A549 (cell line): ENCODE results near the gene SCML1. TPM values are rescaled to one million over a fixed set of nuclear protein-coding genes. Genes with fewer than 3 reads are reported as not detected.

ENCODE experiments used
- ATAC-seq, 2 experiments: fragments of 200-7000 bp in 1 of 2; fragments of >200 bp in 1 of 2; cut with Nextera tagmentation in 1 of 2; cut with Tn5 transposase in 1 of 2; 3 replicates each; pipeline versions ENCODE4 v1.8.0 to v1.9.1; 2018 to 2020; ENCODE audit warnings: mild to moderate bottlenecking in 1 of 2, moderate library complexity in 1 of 2
- CTCF ChIA-PET: fragments of 300-600 bp; sonication (Branson Sonifier 250); formaldehyde crosslinking; extraction: SDS; loops from one replicate; lab custom pipeline; 2021; ENCODE audit warnings: antibody characterized with exemption, inconsistent platforms; lab: Yijun Ruan, JAX
- POLR2A ChIA-PET: fragments of 350-600 bp; formaldehyde crosslinking; extraction: SDS; loops from one replicate; lab custom pipeline; 2021; ENCODE audit warnings: antibody characterized with exemption, inconsistent platforms; lab: Yijun Ruan, JAX
- DNase-seq, 2 experiments: peaks; one replicate each; pipeline versions ENCODE4 v3.0.0 to v3.0.0-alpha.2; 2011 to 2016; ENCODE audit warnings: low read depth in 1 of 2, low spot score in 1 of 2
- FAIRE-seq: peaks from 2 replicates; lab custom pipeline; 2011; peaks lifted over from hg19 to GRCh38; lab: Jason Lieb, UNC
- H3K27ac ChIP-seq, 2 experiments: fragments of >200 bp; sonication (Bioruptor Twin); formaldehyde crosslinking; 3 replicates each; pipeline ENCODE4 v1.5.1; 2016 to 2017
- H3K4me1 ChIP-seq: fragments of >200 bp; sonication (Bioruptor Twin); formaldehyde crosslinking; 3 replicates; pipeline ENCODE4 v1.6.1; 2016
- H3K4me2 ChIP-seq: fragments of >200 bp; sonication (Bioruptor Twin); formaldehyde crosslinking; 3 replicates; pipeline ENCODE4 v1.6.1; 2016
- H3K4me3 ChIP-seq: fragments of >200 bp; sonication (Bioruptor Twin); formaldehyde crosslinking; 3 replicates; pipeline ENCODE4 v1.5.1; 2016
- H3K9me3 ChIP-seq: fragments of >200 bp; sonication (Bioruptor Twin); formaldehyde crosslinking; 3 replicates; pipeline ENCODE4 v1.6.1; 2016
- CBX2 ChIP-seq: fragments of 200-600 bp; sonication (generic); IDR thresholded peaks from 2 replicates; pipeline ENCODE4 v1.6.1; 2016; ENCODE audit warnings: low read depth, mild to moderate bottlenecking, borderline replicate concordance
- CBX8 ChIP-seq: fragments of 200-600 bp; sonication (generic); IDR thresholded peaks from 2 replicates; pipeline ENCODE4 v1.6.1; 2016
- EHMT2 ChIP-seq: fragments of 200-600 bp; sonication (generic); IDR thresholded peaks from 2 replicates; pipeline ENCODE4 v1.6.1; 2016; ENCODE audit warnings: antibody characterized with exemption, low read depth, mild to moderate bottlenecking, moderate library complexity
- EP300 ChIP-seq, 2 experiments: fragments of >200 bp; sonication (Bioruptor Twin); formaldehyde crosslinking; IDR thresholded peaks; 2 replicates in 1 of 2; 3 replicates in 1 of 2; pipeline ENCODE4 v1.6.1; 2016 to 2017
- FOXS1 ChIP-seq: fragments of 250-450 bp; sonication (Bioruptor Pico); IDR thresholded peaks from 2 replicates; pipeline ENCODE4 v1.5.0; 2020; ENCODE audit warnings: mild to moderate bottlenecking, moderate library complexity
- HOXA7 ChIP-seq: fragments of 250-450 bp; sonication (Bioruptor Pico); IDR thresholded peaks from 2 replicates; pipeline ENCODE4 v1.5.0; 2020; ENCODE audit warnings: mild to moderate bottlenecking, moderate library complexity
- JUN ChIP-seq, 2 experiments: fragments of >200 bp; sonication (Bioruptor Twin); formaldehyde crosslinking; IDR thresholded peaks; 2 replicates in 1 of 2; 3 replicates in 1 of 2; pipeline ENCODE4 v1.6.1; 2016 to 2017
- JUNB ChIP-seq: fragments of >200 bp; sonication (Bioruptor Twin); formaldehyde crosslinking; IDR thresholded peaks from 2 replicates; pipeline ENCODE4 v1.6.1; 2016
- KDM5A ChIP-seq: fragments of 200-600 bp; sonication (generic); IDR thresholded peaks from 2 replicates; pipeline ENCODE4 v1.6.1; 2016; ENCODE audit warnings: antibody characterized with exemption, mild to moderate bottlenecking
- MYC ChIP-seq: IDR thresholded peaks from 2 replicates; pipeline ENCODE4 v1.6.1; 2012; ENCODE audit warnings: mild to moderate bottlenecking, inconsistent platforms, low read length, improper control_type of control experiment, borderline replicate concordance
- NPAS2 ChIP-seq: fragments of 250-450 bp; sonication (Bioruptor Pico); IDR thresholded peaks from 2 replicates; pipeline ENCODE4 v1.8.0; 2022; ENCODE audit warnings: mild to moderate bottlenecking, moderate library complexity, borderline replicate concordance
- RNF2 ChIP-seq: fragments of 200-600 bp; sonication (generic); IDR thresholded peaks from 2 replicates; pipeline ENCODE4 v1.6.1; 2016; ENCODE audit warnings: low read depth, mild to moderate bottlenecking, antibody characterized with exemption, moderate library complexity, borderline replicate concordance
- SREBF2 ChIP-seq: fragments of 450-650 bp; IDR thresholded peaks from 2 replicates; pipeline ENCODE4 v1.6.1; 2014; ENCODE audit warnings: mild to moderate bottlenecking, moderate library complexity
- ZC3H11A ChIP-seq: fragments of 450-650 bp; IDR thresholded peaks from 2 replicates; pipeline ENCODE4 v1.6.1; 2014; ENCODE audit warnings: antibody characterized with exemption, mild to moderate bottlenecking
- ZFP36 ChIP-seq: fragments of 450-650 bp; IDR thresholded peaks from 2 replicates; pipeline ENCODE4 v1.6.1; 2014; ENCODE audit warnings: borderline replicate concordance; ENCODE audit not compliant: partially characterized antibody
- ZSCAN20 ChIP-seq: fragments of 250-450 bp; sonication (Bioruptor Pico); IDR thresholded peaks from 2 replicates; pipeline ENCODE4 v1.8.0; 2022; ENCODE audit warnings: mild to moderate bottlenecking, moderate library complexity
- WGBS: methylation state at CpG from one replicate; pipeline ENCODE4 v1.1.6; 2017; ENCODE audit errors: missing lambda C conversion rate; 5-methylcytosine and 5-hydroxymethylcytosine counted together
- polyA plus RNA-seq, 4 experiments: library from polyadenylated mRNA; depleted of rRNA in 3 of 4; stranded (reverse); fragments of >200 nt; fragmentation: RNase III in 1 of 4; extraction: RNeasy Plus Mini Kit Qiagen cat#74134 plus additional on column Dnase treatment in 1 of 4; gene quantifications; 2 replicates in 3 of 4; 3 replicates in 1 of 4; pipeline ENCODE4 v1.2.3, GENCODE V29; 2011 to 2017
- TF ChIP-seq, protein P1 (sequence below): IDR thresholded peaks from 2 replicates; pipeline ENCODE4 v1.6.1; 2012; ENCODE audit warnings: low read depth, borderline replicate concordance
- TF ChIP-seq, protein P2 (sequence below): fragments of 250-450 bp; sonication (Bioruptor Pico); IDR thresholded peaks from 2 replicates; pipeline ENCODE4 v1.5.0; 2020; ENCODE audit warnings: low read depth, mild to moderate bottlenecking, moderate library complexity
- TF ChIP-seq, protein P3 (sequence below): fragments of 250-450 bp; sonication (Bioruptor Pico); IDR thresholded peaks from 2 replicates; pipeline ENCODE4 v1.5.0; 2021; ENCODE audit warnings: mild to moderate bottlenecking, moderate library complexity, borderline replicate concordance
- TF ChIP-seq, protein P4 (sequence below): fragments of >200 bp; sonication (Bioruptor Twin); formaldehyde crosslinking; IDR thresholded peaks from 2 replicates; pipeline ENCODE4 v1.6.1; 2016

Gene SCML1
- polyA plus RNA-seq, 2 of the 4 experiments (the other 2 are of a cell fraction), result 4.9 to 13.3 TPM

DNA sequence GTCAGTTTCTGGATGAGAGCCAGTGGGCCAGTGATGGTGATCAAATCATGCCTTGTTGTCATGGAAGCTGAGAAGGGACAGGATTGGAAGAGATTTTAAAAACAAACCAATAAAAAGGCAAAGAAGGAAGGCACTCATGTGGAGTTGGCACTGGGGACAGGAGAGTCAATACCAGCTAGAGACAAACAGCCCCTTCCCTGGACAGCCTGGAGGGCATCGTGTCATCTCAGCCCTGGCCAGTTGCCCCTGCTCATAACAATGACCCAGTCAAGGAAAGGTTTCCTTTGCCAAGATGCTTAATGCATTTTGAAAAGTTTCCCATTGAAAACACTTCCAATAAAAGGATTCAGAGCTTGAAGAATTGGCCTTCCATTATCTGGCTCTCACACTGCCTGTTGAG is 55.5 kb downstream of the SCML1 start (continued):
- TF ChIP-seq, protein P1, sequence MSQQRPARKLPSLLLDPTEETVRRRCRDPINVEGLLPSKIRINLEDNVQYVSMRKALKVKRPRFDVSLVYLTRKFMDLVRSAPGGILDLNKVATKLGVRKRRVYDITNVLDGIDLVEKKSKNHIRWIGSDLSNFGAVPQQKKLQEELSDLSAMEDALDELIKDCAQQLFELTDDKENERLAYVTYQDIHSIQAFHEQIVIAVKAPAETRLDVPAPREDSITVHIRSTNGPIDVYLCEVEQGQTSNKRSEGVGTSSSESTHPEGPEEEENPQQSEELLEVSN, result no peak

DNA sequence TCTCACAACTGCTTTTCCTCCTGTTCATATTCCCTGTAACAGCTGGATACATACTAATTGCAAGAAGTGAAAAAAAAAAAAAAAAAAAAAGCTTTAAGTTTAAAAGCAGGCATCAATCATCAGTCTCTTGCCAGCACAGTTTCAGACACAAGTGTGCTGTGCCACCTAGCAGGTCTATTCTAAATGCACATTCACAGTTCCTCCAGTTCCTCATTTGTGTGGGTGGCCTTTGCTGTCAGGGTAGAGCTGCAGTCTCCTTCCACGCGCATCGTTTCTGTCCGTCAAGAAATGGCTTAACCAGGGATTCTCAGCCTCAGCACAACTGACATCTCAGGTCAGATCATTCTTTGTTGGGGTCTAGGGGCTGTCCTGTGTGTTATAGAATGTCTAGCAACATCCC is 61.6 kb downstream of the SCML1 start:
- TF ChIP-seq EP300 (IDR thresholded peaks at IDR 0.05) (no peak), NPAS2 (CRISPR knock-in tag) (no peak), CBX8 (no peak), JUN (IDR thresholded peaks at IDR 0.05) (no peak), CBX2 (no peak), ZC3H11A (no peak), JUNB (no peak), RNF2 (no peak), FOXS1 (CRISPR knock-in tag) (no peak)
- TF ChIP-seq, protein P2, sequence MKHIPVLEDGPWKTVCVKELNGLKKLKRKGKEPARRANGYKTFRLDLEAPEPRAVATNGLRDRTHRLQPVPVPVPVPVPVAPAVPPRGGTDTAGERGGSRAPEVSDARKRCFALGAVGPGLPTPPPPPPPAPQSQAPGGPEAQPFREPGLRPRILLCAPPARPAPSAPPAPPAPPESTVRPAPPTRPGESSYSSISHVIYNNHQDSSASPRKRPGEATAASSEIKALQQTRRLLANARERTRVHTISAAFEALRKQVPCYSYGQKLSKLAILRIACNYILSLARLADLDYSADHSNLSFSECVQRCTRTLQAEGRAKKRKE (CRISPR knock-in tag), result no peak
- Histone ChIP-seq H3K4me2 (no peak overlapping the region), H3K4me3 (no peak overlapping the region), H3K27ac (no peak overlapping the region), H3K4me1 (no peaks in the 10 kb centered on the region), H3K9me3 (no peaks in the 10 kb centered on the region)
- CTCF ChIA-PET, result interaction anchor here (1.1 to 2.6 kb wide), 2 partner anchors 11 to 14 kb away, joined by 3 to 18 read pairs; no protein-coding TSS in a partner anchor
- DNase-seq, result no peak
- FAIRE-seq, result no peak
- POLR2A ChIA-PET, result interaction anchor here (0.7 kb wide), 1 partner anchor 116 kb away, joined by 9 read pairs; no protein-coding TSS in a partner anchor
- WGBS, result 82% methylated on average over 4 of the region's 4 CpGs
- ATAC-seq, result no peak

DNA sequence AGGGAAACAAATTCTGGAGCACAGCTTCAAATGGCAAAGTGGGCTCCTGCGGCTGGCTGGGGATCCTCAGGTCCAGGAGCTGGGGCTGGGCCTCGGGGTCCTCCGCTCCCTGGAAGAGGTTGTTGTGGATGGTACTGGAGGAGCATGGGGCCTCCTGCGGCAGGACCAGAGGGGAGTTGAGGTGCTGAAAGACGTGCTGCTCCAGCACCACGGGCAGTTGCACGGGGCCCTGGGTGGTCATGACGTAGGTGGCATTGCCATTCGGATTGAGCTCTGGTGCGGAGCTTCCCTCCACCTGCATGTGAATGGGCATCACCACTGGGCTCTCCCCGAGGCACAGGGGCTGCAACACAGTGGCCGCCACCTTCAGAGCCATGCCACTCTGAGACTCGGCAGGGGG is 64.1 kb downstream of the SCML1 start:
- POLR2A ChIA-PET, result interaction anchor here (0.5 kb wide), 1 partner anchor 42 kb away, joined by 3 read pairs; no protein-coding TSS in a partner anchor
- Histone ChIP-seq H3K27ac (no peak overlapping the region), H3K4me3 (no peak overlapping the region), H3K9me3 (no peaks in the 10 kb centered on the region), H3K4me2 (no peak overlapping the region), H3K4me1 (no peaks in the 10 kb centered on the region)
- 90% methylated on average over 2 of the region's 13 CpGs for WGBS
- CTCF ChIA-PET, result interaction anchor here (0.7 to 1.3 kb wide), 3 partner anchors 10 to 298 kb away, joined by 3 read pairs; no protein-coding TSS in a partner anchor
- DNase-seq (no peak), ATAC-seq (no peak), FAIRE-seq (no peak)
- TF ChIP-seq, protein P2 (CRISPR knock-in tag), result no peak
- no peak for TF ChIP-seq ZFP36
- no peak for TF ChIP-seq JUNB
- TF ChIP-seq HOXA7 (CRISPR knock-in tag), result no peak
- no peak for TF ChIP-seq RNF2
- no peak for TF ChIP-seq ZSCAN20 (CRISPR knock-in tag)
- no peak for TF ChIP-seq SREBF2
- no peak for TF ChIP-seq EHMT2
- TF ChIP-seq MYC, result no peak
- TF ChIP-seq, protein P3, sequence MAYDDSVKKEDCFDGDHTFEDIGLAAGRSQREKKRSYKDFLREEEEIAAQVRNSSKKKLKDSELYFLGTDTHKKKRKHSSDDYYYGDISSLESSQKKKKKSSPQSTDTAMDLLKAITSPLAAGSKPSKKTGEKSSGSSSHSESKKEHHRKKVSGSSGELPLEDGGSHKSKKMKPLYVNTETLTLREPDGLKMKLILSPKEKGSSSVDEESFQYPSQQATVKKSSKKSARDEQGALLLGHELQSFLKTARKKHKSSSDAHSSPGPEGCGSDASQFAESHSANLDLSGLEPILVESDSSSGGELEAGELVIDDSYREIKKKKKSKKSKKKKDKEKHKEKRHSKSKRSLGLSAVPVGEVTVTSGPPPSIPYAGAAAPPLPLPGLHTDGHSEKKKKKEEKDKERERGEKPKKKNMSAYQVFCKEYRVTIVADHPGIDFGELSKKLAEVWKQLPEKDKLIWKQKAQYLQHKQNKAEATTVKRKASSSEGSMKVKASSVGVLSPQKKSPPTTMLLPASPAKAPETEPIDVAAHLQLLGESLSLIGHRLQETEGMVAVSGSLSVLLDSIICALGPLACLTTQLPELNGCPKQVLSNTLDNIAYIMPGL (CRISPR knock-in tag), result no peak
- TF ChIP-seq, protein P4, sequence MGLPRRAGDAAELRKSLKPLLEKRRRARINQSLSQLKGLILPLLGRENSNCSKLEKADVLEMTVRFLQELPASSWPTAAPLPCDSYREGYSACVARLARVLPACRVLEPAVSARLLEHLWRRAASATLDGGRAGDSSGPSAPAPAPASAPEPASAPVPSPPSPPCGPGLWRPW, result no peak
- no peak for TF ChIP-seq KDM5A
